Natural killer cell treated with Interleukin-12 subunit alpha and Interleukin-12 subunit beta and Interleukin-15 and Interleukin-18, amount 100 ng/mL, for 72 hours (primary cell): Measurements from ENCODE around the gene NPR2. TPM values are rescaled to one million over a fixed set of nuclear protein-coding genes. Genes with fewer than 3 reads are reported as not detected.

Source experiments
- ATAC-seq, 2 donors: fragments of 150-1000 bp; cut with Tn5 transposase in 1 of 2; sonication (Bioruptor Pico), chemical (Tn5 transposase) in 1 of 2; 2 replicates each; pipeline ENCODE4 v1.10.0; 2021
- DNase-seq: peaks from one replicate; pipeline ENCODE4 v3.0.0; 2022; ENCODE audit warnings: low spot score
- H3K27ac Mint-ChIP-seq, 2 donors: 1 replicate in 1 of 2; 2 replicates in 1 of 2; pipeline ENCODE4 v1.8.0; 2022; ENCODE audit warnings: mixed read lengths in 2 of 2, mild to moderate bottlenecking in 1 of 2, moderate library complexity in 1 of 2
- H3K27me3 Mint-ChIP-seq, 2 donors: 1 replicate in 1 of 2; 2 replicates in 1 of 2; pipeline ENCODE4 v1.8.0; 2022; ENCODE audit warnings: mixed read lengths in 2 of 2
- H3K36me3 Mint-ChIP-seq: one replicate; pipeline ENCODE4 v1.8.0; 2022; ENCODE audit warnings: mixed read lengths
- H3K4me1 Mint-ChIP-seq, 2 donors: 1 replicate in 1 of 2; 2 replicates in 1 of 2; pipeline ENCODE4 v1.8.0; 2022; ENCODE audit warnings: low read depth in 2 of 2, mixed read lengths in 2 of 2, mild to moderate bottlenecking in 1 of 2
- H3K4me3 Mint-ChIP-seq: one replicate; pipeline ENCODE4 v1.8.0; 2022; ENCODE audit warnings: mixed read lengths
- H3K9me3 Mint-ChIP-seq: 2 replicates; pipeline ENCODE4 v1.8.0; 2022; ENCODE audit warnings: mixed read lengths
- total RNA-seq, 2 donors: library from RNA; stranded (reverse); gene quantifications; one replicate each; pipeline ENCODE4 v1.2.3, GENCODE V29; 2022

Gene NPR2
- total RNA-seq, 2 donors from 2014 or later = 5.0 to 11.3 TPM

- H3K36me3 Mint-ChIP-seq = peaks cover 7% of the 10 kb centered on the region
- peak overlapping the region; percentile 80 to 94 for H3K27ac Mint-ChIP-seq
- no peaks in the 10 kb centered on the region for H3K27me3 Mint-ChIP-seq
- H3K4me1 Mint-ChIP-seq = peaks cover 22 to 29% of the 10 kb centered on the region in 2 donors
- no peaks in the 10 kb centered on the region for H3K9me3 Mint-ChIP-seq
- peak overlapping the region; percentile 93 for H3K4me3 Mint-ChIP-seq
- DNase-seq = peak; percentile 83
- peak; percentile 88 to 89 for ATAC-seq
These were observed 34.8 kb upstream of the NPR2 start for GRCh38 chr9:35756275-35757225.

GRCh38 chr9:35757226-35757891, 34.0 kb upstream of the NPR2 start:
- H3K4me3 Mint-ChIP-seq = peak overlapping the region; percentile 93
- H3K4me1 Mint-ChIP-seq = peaks cover 22 to 26% of the 10 kb centered on the region in 2 donors
- no peak for DNase-seq

GRCh38 chr9:35757892-35758275, 33.5 kb upstream of the NPR2 start:
- no peaks in the 10 kb centered on the region for H3K9me3 Mint-ChIP-seq
- no peaks in the 10 kb centered on the region for H3K36me3 Mint-ChIP-seq
- DNase-seq (no peak), ATAC-seq (no peak)
- H3K27me3 Mint-ChIP-seq = no peaks in the 10 kb centered on the region
- peak overlapping the region; percentile 80 to 94 for H3K27ac Mint-ChIP-seq
- peaks cover 22 to 25% of the 10 kb centered on the region in 2 donors for H3K4me1 Mint-ChIP-seq
- H3K4me3 Mint-ChIP-seq = peak overlapping the region; percentile 93

More at GRCh38 chr9:35757226-35757891, 34.0 kb upstream of the NPR2 start:
- Mint-ChIP-seq H3K27ac (peak overlapping the region; percentile 80 to 94), H3K9me3 (no peaks in the 10 kb centered on the region), H3K27me3 (no peaks in the 10 kb centered on the region), H3K36me3 (peaks cover 4% of the 10 kb centered on the region)
- peak; percentile 62 to 73 for ATAC-seq

- H3K4me3 Mint-ChIP-seq = peak overlapping the region; percentile 43
- DNase-seq = no peak
- no peaks in the 10 kb centered on the region for H3K9me3 Mint-ChIP-seq
- peaks cover 22 to 25% of the 10 kb centered on the region in 2 donors for H3K4me1 Mint-ChIP-seq
- no peaks in the 10 kb centered on the region for H3K36me3 Mint-ChIP-seq
- no peaks in the 10 kb centered on the region for H3K27me3 Mint-ChIP-seq
- ATAC-seq = no peak
- H3K27ac Mint-ChIP-seq = peak overlapping the region in 1 of 2 donors; percentile 94
These were observed 32.8 kb upstream of the NPR2 start for GRCh38 chr9:35758475-35759050.

- no peak overlapping the region for H3K27ac Mint-ChIP-seq
- no peaks in the 10 kb centered on the region for H3K36me3 Mint-ChIP-seq
- H3K4me1 Mint-ChIP-seq = peaks cover 22 to 25% of the 10 kb centered on the region in 2 donors
- H3K4me3 Mint-ChIP-seq = no peak overlapping the region
- ATAC-seq = no peak
- H3K9me3 Mint-ChIP-seq = no peaks in the 10 kb centered on the region
- no peaks in the 10 kb centered on the region for H3K27me3 Mint-ChIP-seq
- no peak for DNase-seq
These were observed 31.6 kb upstream of the NPR2 start for GRCh38 chr9:35759795-35760194.

GRCh38 chr9:35760651-35761050, 30.7 kb upstream of the NPR2 start:
- DNase-seq = no peak
- Mint-ChIP-seq H3K4me3 (no peak overlapping the region), H3K27me3 (no peaks in the 10 kb centered on the region), H3K27ac (no peak overlapping the region), H3K9me3 (no peaks in the 10 kb centered on the region), H3K4me1 (peaks cover 22 to 25% of the 10 kb centered on the region in 2 donors), H3K36me3 (no peaks in the 10 kb centered on the region)
- no peak for ATAC-seq

- H3K4me3 Mint-ChIP-seq = no peak overlapping the region
- H3K4me1 Mint-ChIP-seq = peaks cover 6 to 7% of the 10 kb centered on the region in 2 donors
- H3K27ac Mint-ChIP-seq = no peak overlapping the region
- H3K27me3 Mint-ChIP-seq = no peaks in the 10 kb centered on the region
- no peaks in the 10 kb centered on the region for H3K9me3 Mint-ChIP-seq
- no peak for ATAC-seq
- no peaks in the 10 kb centered on the region for H3K36me3 Mint-ChIP-seq
- DNase-seq = no peak
These were observed 28.2 kb upstream of the NPR2 start for GRCh38 chr9:35763181-35763580.

GRCh38 chr9:35763803-35764202, 27.6 kb upstream of the NPR2 start:
- DNase-seq (no peak), ATAC-seq (no peak)
- Mint-ChIP-seq H3K27me3 (no peaks in the 10 kb centered on the region), H3K36me3 (no peaks in the 10 kb centered on the region), H3K4me3 (no peak overlapping the region), H3K9me3 (no peaks in the 10 kb centered on the region), H3K4me1 (peaks cover 2% of the 10 kb centered on the region in 2 donors), H3K27ac (no peak overlapping the region)

- Mint-ChIP-seq H3K4me3 (no peak overlapping the region), H3K36me3 (no peaks in the 10 kb centered on the region), H3K27ac (no peak overlapping the region), H3K4me1 (no peaks in the 10 kb centered on the region), H3K27me3 (no peaks in the 10 kb centered on the region), H3K9me3 (no peaks in the 10 kb centered on the region)
- ATAC-seq (no peak), DNase-seq (no peak)
These were observed 24.4 kb upstream of the NPR2 start for GRCh38 chr9:35766997-35767396.

- no peaks in the 10 kb centered on the region for H3K4me1 Mint-ChIP-seq
- no peaks in the 10 kb centered on the region for H3K36me3 Mint-ChIP-seq
- ATAC-seq (no peak), DNase-seq (no peak)
- H3K27me3 Mint-ChIP-seq = no peaks in the 10 kb centered on the region
- no peak overlapping the region for H3K4me3 Mint-ChIP-seq
- H3K27ac Mint-ChIP-seq = no peak overlapping the region
- H3K9me3 Mint-ChIP-seq = no peaks in the 10 kb centered on the region
These were observed 23.9 kb upstream of the NPR2 start for GRCh38 chr9:35767458-35767857.

- Mint-ChIP-seq H3K27ac (no peak overlapping the region), H3K27me3 (no peaks in the 10 kb centered on the region), H3K9me3 (no peaks in the 10 kb centered on the region), H3K4me3 (no peak overlapping the region), H3K4me1 (no peaks in the 10 kb centered on the region), H3K36me3 (no peaks in the 10 kb centered on the region)
- DNase-seq (no peak), ATAC-seq (no peak)
These were observed 21.6 kb upstream of the NPR2 start for GRCh38 chr9:35769763-35770162.

GRCh38 chr9:35771075-35771433, 20.3 kb upstream of the NPR2 start:
- no peaks in the 10 kb centered on the region for H3K36me3 Mint-ChIP-seq
- no peaks in the 10 kb centered on the region for H3K27me3 Mint-ChIP-seq
- H3K9me3 Mint-ChIP-seq = no peaks in the 10 kb centered on the region
- no peak overlapping the region for H3K27ac Mint-ChIP-seq
- H3K4me3 Mint-ChIP-seq = no peak overlapping the region
- DNase-seq (no peak), ATAC-seq (no peak)
- no peaks in the 10 kb centered on the region for H3K4me1 Mint-ChIP-seq

- Mint-ChIP-seq H3K9me3 (no peaks in the 10 kb centered on the region), H3K27me3 (no peaks in the 10 kb centered on the region), H3K4me3 (no peak overlapping the region), H3K27ac (no peak overlapping the region), H3K36me3 (no peaks in the 10 kb centered on the region), H3K4me1 (no peaks in the 10 kb centered on the region)
- no peak for ATAC-seq
- no peak for DNase-seq
These were observed 19.9 kb upstream of the NPR2 start for GRCh38 chr9:35771534-35771933.

- Mint-ChIP-seq H3K4me1 (no peaks in the 10 kb centered on the region), H3K9me3 (no peaks in the 10 kb centered on the region), H3K36me3 (no peaks in the 10 kb centered on the region), H3K27me3 (no peaks in the 10 kb centered on the region), H3K27ac (no peak overlapping the region), H3K4me3 (no peak overlapping the region)
- ATAC-seq = no peak
- DNase-seq = no peak
These were observed 19.4 kb upstream of the NPR2 start for GRCh38 chr9:35771943-35772342.
